Ascending aorta (tissue), 2 donors: ENCODE results near the gene DCUN1D3. TPM values are rescaled to one million over a fixed set of nuclear protein-coding genes. Genes with fewer than 3 reads are reported as not detected.

Experiments used
- DNase-seq, 2 donors: peaks; one replicate each; pipeline ENCODE4 v3.0.0-alpha.2; 2019; ENCODE audit warnings: low spot score in 2 of 2
- H3K27ac ChIP-seq, 2 donors: fragments of 200-600 bp; sonication (generic); one replicate each; pipeline ENCODE4 v1.5.1; 2016 to 2017; ENCODE audit warnings: mild to moderate bottlenecking in 1 of 2
- H3K27me3 ChIP-seq: fragments of 200-600 bp; sonication (generic); one replicate; pipeline ENCODE4 v1.5.1; 2017
- H3K36me3 ChIP-seq, 2 donors: fragments of 200-600 bp; sonication (generic); one replicate each; pipeline ENCODE4 v1.5.1; 2016
- H3K4me1 ChIP-seq, 2 donors: fragments of 200-600 bp; sonication (generic); one replicate each; pipeline ENCODE4 v1.5.1; 2016 to 2017; ENCODE audit warnings: mild to moderate bottlenecking in 1 of 2
- H3K4me3 ChIP-seq, 2 donors: fragments of 200-600 bp; sonication (generic); one replicate each; pipeline ENCODE4 v1.5.1; 2016 to 2017; ENCODE audit warnings: mild to moderate bottlenecking in 1 of 2
- H3K9me3 ChIP-seq, 2 donors: fragments of 200-600 bp; sonication (generic); one replicate each; pipeline ENCODE4 v1.5.1; 2016
- intact Hi-C: fragments of 100-400 bp; cut with DNase I; formaldehyde crosslinking; loops from one replicate; pipeline ENCODE4 v1.15.1; 2023
- total RNA-seq: library from RNA; depleted of rRNA; stranded (reverse); fragments of >200 nt; gene quantifications from one replicate; pipeline ENCODE4 v1.1.0, GENCODE V29; 2016
- TF ChIP-seq, protein P1 (sequence below), 3 experiments: fragments of 200-600 bp in 2 of 3; fragments of 450-650 bp in 1 of 3; sonication (generic) in 2 of 3; IDR thresholded peaks; one replicate each; pipeline ENCODE4 v1.5.1; 2016 to 2019; ENCODE audit warnings: antibody characterized with exemption in 3 of 3, mild to moderate bottlenecking in 1 of 3, moderate library complexity in 1 of 3

DCUN1D3 gene
- total RNA-seq, 1 donor from 2014 or later = 9.8 TPM

DNA sequence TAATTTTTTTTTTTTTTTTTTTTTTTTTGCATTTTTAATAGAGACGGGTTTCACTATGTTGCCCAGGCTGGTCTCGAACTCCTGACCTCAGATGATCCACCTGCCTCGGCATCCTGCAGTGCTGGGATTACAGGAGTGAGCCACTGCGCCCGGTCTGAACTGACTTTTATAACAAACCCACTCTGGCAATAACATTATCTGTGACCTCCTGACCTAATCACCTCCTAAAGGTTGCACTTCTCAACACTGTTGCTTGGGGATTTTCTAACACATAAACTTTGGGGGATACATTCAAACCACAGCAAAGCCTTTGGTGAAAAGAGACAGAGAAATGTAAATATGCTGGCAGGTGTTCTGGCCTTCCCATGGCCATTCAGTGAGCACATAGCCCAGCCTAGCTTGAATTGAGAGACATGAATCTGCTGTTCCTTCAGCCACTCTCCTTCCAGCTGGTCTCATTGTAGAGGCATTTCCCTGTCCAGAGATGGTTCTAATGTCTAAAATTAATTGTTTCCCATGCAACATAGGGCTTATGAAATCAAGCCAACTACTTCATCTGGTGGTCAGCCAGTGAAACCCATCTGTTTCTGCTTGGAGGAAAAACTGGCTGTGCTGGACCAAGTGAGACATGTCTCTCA is 28.7 kb upstream of the DCUN1D3 start:
- Histone ChIP-seq H3K36me3 (peaks cover 6 to 8% of the 10 kb centered on the region in 2 donors), H3K27me3 (no peaks in the 10 kb centered on the region), H3K27ac (no peak overlapping the region), H3K4me1 (peaks cover 6 to 14% of the 10 kb centered on the region in 2 donors), H3K4me3 (no peak overlapping the region), H3K9me3 (no peaks in the 10 kb centered on the region)
- DNase-seq = no peak
- intact Hi-C loops = no loop called here
- TF ChIP-seq, protein P1, sequence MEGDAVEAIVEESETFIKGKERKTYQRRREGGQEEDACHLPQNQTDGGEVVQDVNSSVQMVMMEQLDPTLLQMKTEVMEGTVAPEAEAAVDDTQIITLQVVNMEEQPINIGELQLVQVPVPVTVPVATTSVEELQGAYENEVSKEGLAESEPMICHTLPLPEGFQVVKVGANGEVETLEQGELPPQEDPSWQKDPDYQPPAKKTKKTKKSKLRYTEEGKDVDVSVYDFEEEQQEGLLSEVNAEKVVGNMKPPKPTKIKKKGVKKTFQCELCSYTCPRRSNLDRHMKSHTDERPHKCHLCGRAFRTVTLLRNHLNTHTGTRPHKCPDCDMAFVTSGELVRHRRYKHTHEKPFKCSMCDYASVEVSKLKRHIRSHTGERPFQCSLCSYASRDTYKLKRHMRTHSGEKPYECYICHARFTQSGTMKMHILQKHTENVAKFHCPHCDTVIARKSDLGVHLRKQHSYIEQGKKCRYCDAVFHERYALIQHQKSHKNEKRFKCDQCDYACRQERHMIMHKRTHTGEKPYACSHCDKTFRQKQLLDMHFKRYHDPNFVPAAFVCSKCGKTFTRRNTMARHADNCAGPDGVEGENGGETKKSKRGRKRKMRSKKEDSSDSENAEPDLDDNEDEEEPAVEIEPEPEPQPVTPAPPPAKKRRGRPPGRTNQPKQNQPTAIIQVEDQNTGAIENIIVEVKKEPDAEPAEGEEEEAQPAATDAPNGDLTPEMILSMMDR (IDR thresholded peaks at IDR 0.05) = no peak

DNA sequence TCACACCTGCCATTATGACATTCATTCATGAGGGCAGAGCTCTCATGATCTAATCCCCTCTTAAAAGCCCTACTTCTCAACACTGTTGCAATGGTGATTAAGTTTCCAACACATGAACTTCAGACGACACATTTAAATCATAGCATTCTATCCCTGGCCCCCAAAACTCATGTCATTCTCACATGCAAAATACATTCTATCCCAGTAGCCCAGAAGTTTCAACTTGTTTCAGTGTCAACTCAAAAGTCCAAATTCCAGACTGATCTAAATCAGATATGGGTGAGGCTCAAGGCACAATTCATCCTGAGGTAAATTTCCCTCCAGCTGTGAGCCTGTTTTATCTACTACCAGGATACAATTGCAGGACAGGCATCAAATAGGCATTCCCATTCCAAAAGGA is 25.6 kb upstream of the DCUN1D3 start:
- H3K9me3 ChIP-seq = no peaks in the 10 kb centered on the region
- intact Hi-C loops = no loop called here
- no peak for DNase-seq

DNA sequence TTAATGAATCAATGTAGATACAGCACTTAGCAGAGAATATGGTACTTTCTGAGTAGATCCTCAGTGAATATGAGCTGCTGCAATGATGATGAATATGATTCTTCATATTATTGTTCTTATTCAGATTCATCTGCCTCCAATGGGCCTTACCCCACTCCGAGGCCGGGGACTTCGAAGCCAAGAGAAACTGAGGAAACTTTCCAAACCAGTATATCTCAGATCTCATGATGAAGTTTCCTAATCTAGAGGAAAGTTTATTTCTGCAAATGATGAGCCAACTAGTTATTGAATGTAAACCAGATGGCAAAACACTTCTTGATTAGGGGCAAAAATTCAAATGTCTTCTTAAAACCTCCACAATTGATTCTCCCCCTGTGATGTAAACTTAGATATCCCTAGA is 23.7 kb upstream of the DCUN1D3 start:
- no peak overlapping the region for H3K27ac ChIP-seq
- H3K9me3 ChIP-seq = no peaks in the 10 kb centered on the region
- no peak for DNase-seq
- H3K36me3 ChIP-seq = peaks cover 9 to 20% of the 10 kb centered on the region in 2 donors
- no peak overlapping the region for H3K4me3 ChIP-seq
- H3K4me1 ChIP-seq = no peaks in the 10 kb centered on the region
- TF ChIP-seq, protein P1 (IDR thresholded peaks at IDR 0.05) = no peak
- intact Hi-C loops = no loop called here
- no peaks in the 10 kb centered on the region for H3K27me3 ChIP-seq

More for the DNA sequence above, 25.6 kb upstream of the DCUN1D3 start:
- Histone ChIP-seq H3K36me3 (peaks cover 6 to 20% of the 10 kb centered on the region in 2 donors), H3K4me1 (peaks cover 6 to 9% of the 10 kb centered on the region in 2 donors), H3K27me3 (no peaks in the 10 kb centered on the region), H3K27ac (no peak overlapping the region), H3K4me3 (no peak overlapping the region)
- TF ChIP-seq, protein P1 (IDR thresholded peaks at IDR 0.05) = no peak

DNA sequence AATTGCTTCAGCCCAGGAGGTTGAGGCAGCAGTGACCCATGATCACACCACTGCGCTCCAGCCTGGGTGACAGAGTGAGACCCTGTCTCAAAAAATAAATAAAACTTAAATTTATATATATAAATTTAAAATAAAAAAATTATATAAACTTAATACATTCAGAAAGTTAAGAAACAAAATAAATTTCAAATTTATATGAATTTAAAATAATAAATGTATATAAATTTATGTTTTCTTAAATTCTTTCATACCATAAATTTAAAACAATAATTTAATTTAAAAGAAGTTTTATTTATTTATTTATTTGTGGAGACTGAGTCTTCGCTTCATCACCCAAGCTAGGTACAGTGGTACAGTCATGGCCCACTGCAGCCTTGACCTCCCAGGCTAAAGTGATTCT is 20.6 kb upstream of the DCUN1D3 start:
- no peak for DNase-seq
- intact Hi-C loops = no loop called here
- no peaks in the 10 kb centered on the region for H3K9me3 ChIP-seq
- H3K27me3 ChIP-seq = no peaks in the 10 kb centered on the region
- no peak overlapping the region for H3K27ac ChIP-seq
- no peak overlapping the region for H3K4me3 ChIP-seq
- H3K4me1 ChIP-seq = no peaks in the 10 kb centered on the region
- TF ChIP-seq, protein P1 (IDR thresholded peaks at IDR 0.05) = no peak
- H3K36me3 ChIP-seq = peaks cover 9 to 20% of the 10 kb centered on the region in 2 donors

DNA sequence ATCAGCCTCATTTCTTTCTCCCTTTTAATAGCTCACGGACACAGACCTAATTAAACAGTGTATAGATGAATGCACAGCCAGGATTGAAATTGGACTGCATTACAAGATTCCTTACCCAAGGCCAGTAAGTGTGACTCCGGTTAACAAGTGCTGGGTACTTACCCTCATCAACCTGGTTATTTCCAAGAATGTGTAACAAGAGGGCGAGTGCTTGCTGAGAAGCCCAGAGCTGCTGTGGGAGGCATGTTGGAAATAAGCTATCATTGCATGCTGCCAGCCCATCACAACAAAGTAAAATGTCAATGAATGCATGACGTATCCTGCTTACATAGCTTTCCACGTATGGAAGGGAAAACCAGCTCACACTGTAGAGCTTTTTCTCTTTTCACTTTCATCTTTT is 19.9 kb upstream of the DCUN1D3 start:
- no peaks in the 10 kb centered on the region for H3K9me3 ChIP-seq
- no peak overlapping the region for H3K4me3 ChIP-seq
- no peak overlapping the region for H3K27ac ChIP-seq
- TF ChIP-seq, protein P1 (IDR thresholded peaks at IDR 0.05) = no peak
- H3K27me3 ChIP-seq = no peaks in the 10 kb centered on the region
- DNase-seq = no peak
- intact Hi-C loops = no loop called here
- H3K36me3 ChIP-seq = peaks cover 4 to 20% of the 10 kb centered on the region in 2 donors
- no peaks in the 10 kb centered on the region for H3K4me1 ChIP-seq
